Spinal cord (tissue), 10 donors: ENCODE results near the gene HECW1. TPM values are rescaled to one million over a fixed set of nuclear protein-coding genes. Genes with fewer than 3 reads are reported as not detected.
A peak's percentile ranks its signal among the peaks of the same experiment; 100 is the strongest.
"Not testable (repeated sequence)": the region's sequence is repeated elsewhere in the genome, so short reads cannot be mapped to it uniquely, and the experiment has no call there.

Experiments
- DNase-seq, 6 donors: peaks; one replicate each; pipeline versions ENCODE4 v3.0.0 to v3.0.0-alpha.2; 2013 to 2015; ENCODE audit warnings: low spot score in 6 of 6, low read depth in 4 of 6
- H3K27ac ChIP-seq: one replicate; pipeline ENCODE4 v1.5.1; 2013; ENCODE audit warnings: low read depth, low read length, control low read depth
- H3K27me3 ChIP-seq: one replicate; pipeline ENCODE4 v1.6.1; 2013; ENCODE audit warnings: low read length; ENCODE audit not compliant: control insufficient read depth, insufficient read depth
- H3K36me3 ChIP-seq: one replicate; pipeline ENCODE4 v1.6.1; 2013; ENCODE audit warnings: low read length; ENCODE audit not compliant: control insufficient read depth, insufficient read depth
- H3K4me1 ChIP-seq: one replicate; pipeline ENCODE4 v1.6.1; 2013; ENCODE audit warnings: low read length; ENCODE audit not compliant: control insufficient read depth, insufficient read depth
- H3K4me3 ChIP-seq: one replicate; pipeline ENCODE4 v1.5.1; 2013; ENCODE audit warnings: low read depth, low read length, control low read depth
- H3K9me3 ChIP-seq: one replicate; pipeline ENCODE4 v1.6.1; 2013; ENCODE audit warnings: low read length; ENCODE audit not compliant: control insufficient read depth, insufficient read depth
- WGBS: methylation state at CpG from one replicate; pipeline ENCODE4 v1.1.5; 2013; ENCODE audit warnings: missing lambda C conversion rate; ENCODE audit not compliant: insufficient coverage; 5-methylcytosine and 5-hydroxymethylcytosine counted together
- polyA plus RNA-seq, 2 donors: library from polyadenylated mRNA; unstranded; fragments of 120-200 nt; gene quantifications; one replicate each; pipeline ENCODE4 v1.2.1, GENCODE V29; 2013; ENCODE audit not compliant: insufficient read length in 2 of 2
- total RNA-seq, 2 donors: library from RNA; depleted of rRNA in 1 of 2; stranded (reverse); fragments of 120-200 nt in 1 of 2; fragments of >200 nt in 1 of 2; gene quantifications; one replicate each; pipeline versions ENCODE4 v1.2.3 to v1.2.4, GENCODE V29; 2013 to 2014
- donor health status: healthy.

HECW1 gene
- total and polyA plus RNA-seq, 4 donors: 10.7 to 23.5 (median 18.4) TPM

DNA sequence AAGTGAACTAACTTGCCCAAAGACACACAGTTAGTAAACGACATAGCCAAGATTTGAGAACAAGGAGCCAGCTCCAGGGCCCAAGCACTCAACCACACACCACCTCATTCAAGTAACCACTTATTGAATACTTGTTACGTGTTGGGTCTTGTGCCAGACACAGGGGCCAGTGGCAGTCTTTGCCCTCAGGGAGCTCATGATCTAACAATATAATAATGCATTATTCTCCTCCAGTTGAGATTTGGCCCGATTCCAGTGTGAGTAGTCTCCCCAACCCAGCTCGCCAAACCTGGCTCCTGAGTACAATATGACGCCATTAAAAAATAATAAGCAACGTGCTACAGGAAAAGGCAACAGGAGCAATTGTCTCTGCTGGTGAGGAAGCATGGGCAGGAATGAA is 456.1 kb downstream of the HECW1 start:
- peak in 1 of 6 donors; percentile 64 for DNase-seq

DNA sequence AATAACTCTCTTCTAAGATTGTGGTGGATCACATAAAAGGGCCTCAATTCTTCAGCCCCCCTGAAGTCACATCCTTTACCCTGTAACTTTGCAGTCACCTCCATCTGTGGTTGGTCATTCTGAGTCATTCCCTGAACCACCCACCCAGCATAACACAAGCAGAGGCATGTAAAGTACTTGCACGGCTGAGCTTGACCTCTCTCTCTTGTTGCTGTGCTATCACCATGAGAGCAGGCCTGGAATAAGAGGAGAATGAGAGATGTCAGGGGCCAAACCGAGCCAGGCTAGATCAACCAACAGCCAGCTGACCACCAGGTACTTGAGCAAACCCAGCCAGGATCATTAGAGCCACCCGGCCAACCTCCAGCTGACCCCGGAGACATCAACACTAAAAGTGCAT is 457.0 kb downstream of the HECW1 start:
- no peaks in the 10 kb centered on the region for H3K36me3 ChIP-seq
- no peaks in the 10 kb centered on the region for H3K9me3 ChIP-seq
- H3K27ac ChIP-seq: no peak overlapping the region
- H3K4me1 ChIP-seq: no peaks in the 10 kb centered on the region
- no peak overlapping the region for H3K4me3 ChIP-seq
- 60% methylated on average over 2 of the region's 4 CpGs for WGBS
- DNase-seq: no peak
- H3K27me3 ChIP-seq: no peaks in the 10 kb centered on the region

More for the DNA sequence above, 456.1 kb downstream of the HECW1 start:
- WGBS: 73% methylated on average over 5 of the region's 6 CpGs
- Histone ChIP-seq H3K9me3 (no peaks in the 10 kb centered on the region), H3K36me3 (no peaks in the 10 kb centered on the region), H3K4me1 (no peaks in the 10 kb centered on the region), H3K27me3 (no peaks in the 10 kb centered on the region), H3K4me3 (no peak overlapping the region), H3K27ac (no peak overlapping the region)

DNA sequence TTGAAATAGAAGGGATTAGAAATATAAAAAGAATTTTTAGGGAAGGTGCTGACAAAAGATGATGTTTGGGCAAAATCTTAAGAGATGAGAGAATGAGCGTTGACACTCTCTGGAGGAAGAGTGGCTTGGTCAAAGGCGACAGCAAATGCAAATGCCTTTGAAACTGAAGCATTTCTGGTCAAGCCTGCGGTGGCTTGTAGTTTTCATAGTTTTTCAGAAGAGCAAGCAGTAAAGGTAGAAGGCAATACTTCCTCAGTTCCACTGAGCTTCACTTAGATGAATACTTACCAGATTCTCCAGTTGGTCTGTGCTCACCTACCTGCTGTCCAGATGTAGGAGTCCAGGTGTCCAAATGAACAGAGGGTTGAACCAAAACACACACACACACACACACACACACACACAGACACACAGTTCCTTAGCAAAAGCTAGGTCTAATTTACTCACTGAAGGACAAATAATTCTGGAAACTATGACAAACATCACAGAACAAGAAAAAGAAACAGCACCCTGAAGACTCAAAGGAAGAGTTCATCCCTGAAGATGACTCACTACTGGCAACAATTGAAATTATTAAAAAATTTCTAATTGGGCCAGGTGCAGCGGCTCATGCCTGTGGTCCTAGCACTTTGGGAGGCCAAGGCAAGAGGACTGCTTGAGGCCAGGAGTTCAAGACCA is 458.4 kb downstream of the HECW1 start:
- no peak for DNase-seq
- 90% methylated on average over 3 of the region's 4 CpGs for WGBS
- no peak overlapping the region for H3K4me3 ChIP-seq
- H3K36me3 ChIP-seq: no peaks in the 10 kb centered on the region
- no peak overlapping the region for H3K27ac ChIP-seq
- no peaks in the 10 kb centered on the region for H3K9me3 ChIP-seq
- no peaks in the 10 kb centered on the region for H3K4me1 ChIP-seq
- no peaks in the 10 kb centered on the region for H3K27me3 ChIP-seq

DNA sequence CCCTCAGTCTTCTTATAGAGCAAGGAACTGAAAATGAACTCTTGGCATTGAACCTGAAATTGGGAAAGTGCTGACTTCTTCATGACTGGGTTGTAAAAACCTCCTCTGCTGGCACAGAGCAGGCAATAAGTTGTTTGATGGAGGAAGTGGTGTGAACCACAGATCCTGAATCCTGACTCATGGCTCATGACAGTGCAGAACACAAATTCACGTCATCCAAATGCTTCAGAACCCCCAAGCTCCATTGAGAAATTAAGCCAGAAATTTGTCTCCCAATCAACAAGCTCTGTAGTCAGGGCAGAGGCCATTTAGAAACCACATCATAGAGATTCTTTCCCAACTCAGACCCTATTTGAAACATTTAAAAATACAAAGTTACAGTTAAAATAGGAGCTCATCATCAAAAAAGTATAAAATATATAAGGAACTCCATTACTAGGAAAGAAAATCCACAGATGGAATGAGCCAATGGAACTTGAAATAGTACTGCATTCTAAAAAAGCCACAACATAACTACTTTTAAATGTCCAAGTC is 460.1 kb downstream of the HECW1 start:
- Histone ChIP-seq H3K27me3 (no peaks in the 10 kb centered on the region), H3K27ac (no peak overlapping the region), H3K36me3 (no peaks in the 10 kb centered on the region), H3K9me3 (no peaks in the 10 kb centered on the region), H3K4me1 (no peaks in the 10 kb centered on the region), H3K4me3 (no peak overlapping the region)
- no peak for DNase-seq
- WGBS: 100% methylated on average over 1 of the region's 1 CpG

- not testable (repeated sequence) for H3K4me1 ChIP-seq, H3K36me3 ChIP-seq, H3K9me3 ChIP-seq, H3K4me3 ChIP-seq, H3K27me3 ChIP-seq, H3K27ac ChIP-seq, DNase-seq
- WGBS: no CpG with 5 or more reads among the region's 2 CpGs
Observed at GRCh38 chr7:43573832-43574231, 461.4 kb downstream of the HECW1 start.

DNA sequence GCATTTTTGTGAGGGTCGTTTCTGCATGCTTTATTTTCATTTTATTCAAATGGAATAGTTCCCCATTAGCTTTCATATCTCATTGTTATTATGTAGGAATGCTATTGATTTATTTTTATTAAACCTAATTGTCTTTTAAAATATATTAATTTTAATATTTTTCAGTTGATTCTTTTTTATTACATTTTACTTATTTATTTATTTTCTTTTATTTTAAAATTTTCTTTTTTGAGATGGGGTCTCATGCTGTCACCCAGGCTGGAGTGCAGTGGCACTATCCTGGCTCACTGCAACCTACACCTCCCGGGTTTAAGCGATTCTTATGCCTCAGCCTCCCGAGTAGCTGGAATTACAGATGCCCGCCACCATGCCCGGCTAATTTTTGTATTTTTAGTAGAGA is 463.1 kb downstream of the HECW1 start:
- DNase-seq: no peak
- no peak overlapping the region for H3K27ac ChIP-seq
- H3K9me3 ChIP-seq: no peaks in the 10 kb centered on the region
- no peaks in the 10 kb centered on the region for H3K27me3 ChIP-seq
- H3K36me3 ChIP-seq: no peaks in the 10 kb centered on the region
- WGBS: 100% methylated on average over 2 of the region's 6 CpGs
- H3K4me3 ChIP-seq: no peak overlapping the region
- H3K4me1 ChIP-seq: no peaks in the 10 kb centered on the region

- no peaks in the 10 kb centered on the region for H3K4me1 ChIP-seq
- H3K36me3 ChIP-seq: no peaks in the 10 kb centered on the region
- H3K27ac ChIP-seq: no peak overlapping the region
- no peaks in the 10 kb centered on the region for H3K9me3 ChIP-seq
- no peak for DNase-seq
- H3K27me3 ChIP-seq: no peaks in the 10 kb centered on the region
- no peak overlapping the region for H3K4me3 ChIP-seq
- no CpG with 5 or more reads among the region's 3 CpGs for WGBS
Observed at GRCh38 chr7:43576241-43576640, 463.8 kb downstream of the HECW1 start.

DNA sequence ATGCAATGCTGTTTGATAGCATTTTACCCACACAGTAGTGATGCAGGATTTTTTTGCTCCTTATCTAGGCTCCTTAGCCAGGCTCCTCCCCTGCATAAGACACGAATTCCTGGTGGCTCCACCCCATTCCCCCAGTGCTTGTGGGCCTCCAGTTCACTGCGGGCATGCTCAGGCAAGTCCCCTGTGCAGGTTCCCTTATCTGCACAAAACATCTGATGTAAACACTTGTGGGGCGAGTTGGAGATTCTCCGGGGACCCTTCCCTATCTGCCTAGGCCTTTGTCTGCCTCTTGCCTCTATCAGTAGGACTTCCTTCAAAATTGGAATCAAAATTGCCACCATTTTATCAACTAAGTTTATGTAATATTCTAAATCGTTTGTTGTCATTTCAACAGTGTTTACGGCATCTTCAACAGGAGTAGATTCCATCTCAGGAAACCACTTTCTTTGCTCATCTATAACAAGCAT is 465.1 kb downstream of the HECW1 start:
- H3K4me1 ChIP-seq: peaks cover 2% of the 10 kb centered on the region
- H3K36me3 ChIP-seq: no peaks in the 10 kb centered on the region
- WGBS: 88% methylated on average over 4 of the region's 6 CpGs
- no peaks in the 10 kb centered on the region for H3K27me3 ChIP-seq
- H3K9me3 ChIP-seq: no peaks in the 10 kb centered on the region
- no peak overlapping the region for H3K4me3 ChIP-seq
- no peak for DNase-seq
- no peak overlapping the region for H3K27ac ChIP-seq

DNA sequence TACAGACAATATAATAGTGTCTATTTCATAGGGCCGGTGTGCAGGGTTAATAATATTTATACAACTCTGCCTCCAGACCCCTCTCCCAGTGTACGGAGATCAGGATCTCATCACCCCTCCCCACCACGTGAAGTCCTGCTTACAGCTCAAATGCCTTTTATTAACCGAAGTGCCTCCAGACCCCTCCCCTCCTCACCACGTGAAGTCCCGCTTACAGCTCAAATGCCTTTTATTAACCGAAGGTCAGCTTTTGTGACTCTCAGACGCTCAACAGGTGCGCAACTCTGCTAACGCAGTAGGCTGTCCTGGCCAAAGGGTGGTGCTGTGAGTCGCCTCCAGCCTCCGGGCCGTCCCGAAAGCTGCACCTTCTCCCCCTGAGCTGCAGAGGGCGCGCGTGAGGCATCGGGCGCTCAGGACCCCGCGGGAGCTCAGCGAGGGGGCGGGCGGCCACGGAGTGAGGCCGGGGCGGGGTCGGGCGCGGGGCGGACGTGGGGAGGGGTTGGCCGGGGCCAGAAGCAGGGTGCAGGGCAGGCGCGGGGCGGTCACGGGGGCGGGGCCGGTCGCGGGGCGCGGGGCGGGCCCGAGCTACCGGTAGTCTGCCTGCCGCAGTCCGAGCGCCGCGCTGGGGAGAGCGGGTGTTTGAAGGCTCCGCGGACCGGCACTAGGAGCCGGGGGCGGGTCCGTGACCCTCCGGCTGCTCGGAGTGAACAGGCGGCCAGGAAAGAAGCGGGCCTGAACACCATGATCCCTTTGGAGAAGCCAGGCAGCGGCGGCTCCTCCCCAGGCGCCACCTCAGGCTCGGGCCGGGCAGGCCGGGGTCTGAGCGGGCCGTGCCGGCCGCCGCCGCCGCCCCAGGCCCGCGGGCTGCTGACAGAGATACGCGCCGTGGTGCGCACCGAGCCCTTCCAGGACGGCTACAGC is 470.3 kb downstream of the HECW1 start, which contains the start of gene STK17A:
Gene STK17A (plus strand): TSS at position 606 of the 921 bp plus-strand sequence. CDS start 136 bp downstream, at position 742.
- Histone ChIP-seq H3K4me1 (peaks cover 7% of the 10 kb centered on the region), H3K27me3 (no peaks in the 10 kb centered on the region), H3K4me3 (peak within 1 kb of the TSS; percentile 69), H3K27ac (peak within 1 kb of the TSS; percentile 85), H3K36me3 (no peaks in the 10 kb centered on the region), H3K9me3 (no peaks in the 10 kb centered on the region)
- WGBS: under 1% methylated on average over 82 of the region's 83 CpGs
- DNase-seq: peak; percentile 62 to 96 (median 78)
